ENCODE measurements around the gene MLLT3.

DNA sequence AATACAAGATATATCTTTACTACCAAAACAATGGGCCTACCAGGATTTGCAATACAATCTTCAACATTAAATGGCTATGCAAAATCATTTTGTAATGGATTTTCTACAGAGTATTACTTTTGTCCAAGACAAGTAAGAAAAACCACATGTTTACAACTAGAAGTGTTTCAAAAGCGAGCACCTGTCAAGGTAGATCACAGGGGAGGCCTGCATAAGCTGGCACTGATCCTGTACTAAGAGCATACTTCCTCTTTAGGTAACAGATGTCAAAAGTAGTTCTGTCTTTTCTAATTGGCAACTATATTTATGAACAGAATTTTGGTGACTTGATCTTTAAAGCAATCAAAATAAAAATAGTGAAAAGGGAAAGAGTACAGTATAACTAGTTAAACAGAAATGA, 249.0 kb downstream of the MLLT3 start:
- TF ChIP-seq, protein P1, sequence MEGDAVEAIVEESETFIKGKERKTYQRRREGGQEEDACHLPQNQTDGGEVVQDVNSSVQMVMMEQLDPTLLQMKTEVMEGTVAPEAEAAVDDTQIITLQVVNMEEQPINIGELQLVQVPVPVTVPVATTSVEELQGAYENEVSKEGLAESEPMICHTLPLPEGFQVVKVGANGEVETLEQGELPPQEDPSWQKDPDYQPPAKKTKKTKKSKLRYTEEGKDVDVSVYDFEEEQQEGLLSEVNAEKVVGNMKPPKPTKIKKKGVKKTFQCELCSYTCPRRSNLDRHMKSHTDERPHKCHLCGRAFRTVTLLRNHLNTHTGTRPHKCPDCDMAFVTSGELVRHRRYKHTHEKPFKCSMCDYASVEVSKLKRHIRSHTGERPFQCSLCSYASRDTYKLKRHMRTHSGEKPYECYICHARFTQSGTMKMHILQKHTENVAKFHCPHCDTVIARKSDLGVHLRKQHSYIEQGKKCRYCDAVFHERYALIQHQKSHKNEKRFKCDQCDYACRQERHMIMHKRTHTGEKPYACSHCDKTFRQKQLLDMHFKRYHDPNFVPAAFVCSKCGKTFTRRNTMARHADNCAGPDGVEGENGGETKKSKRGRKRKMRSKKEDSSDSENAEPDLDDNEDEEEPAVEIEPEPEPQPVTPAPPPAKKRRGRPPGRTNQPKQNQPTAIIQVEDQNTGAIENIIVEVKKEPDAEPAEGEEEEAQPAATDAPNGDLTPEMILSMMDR (IDR thresholded peaks at IDR 0.05; ENCODE audit: low read length): no peak
- TF ChIP-seq EZH2 (optimal IDR thresholded peaks at IDR 0.05; ENCODE audit: low read depth, low read length) (no peak), EZH2phosphoT487 (IDR thresholded peaks at IDR 0.05; ENCODE audit: low read length) (no peak)

All from MM.1S (cell line).